Dendritic cell treated with granulocyte-macrophage colony-stimulating factor and Interleukin-4, amounts not matched to agents 40 ng/mL and 50 ng/mL, for 4 days (primary cell): ENCODE measurements around the gene HUNK.

Source experiments
- H3K27ac Mint-ChIP-seq: one replicate; pipeline ENCODE4 v1.8.0; 2022; ENCODE audit warnings: mild to moderate bottlenecking, mixed read lengths
- H3K27me3 Mint-ChIP-seq: one replicate; pipeline ENCODE4 v1.8.0; 2022; ENCODE audit warnings: mild to moderate bottlenecking, mixed read lengths
- H3K36me3 Mint-ChIP-seq: one replicate; pipeline ENCODE4 v1.8.0; 2022; ENCODE audit warnings: low read depth, mixed read lengths
- H3K4me1 Mint-ChIP-seq: one replicate; pipeline ENCODE4 v1.8.0; 2022; ENCODE audit warnings: low read depth, mixed read lengths
- H3K4me3 Mint-ChIP-seq: one replicate; pipeline ENCODE4 v1.8.0; 2022; ENCODE audit warnings: mild to moderate bottlenecking, moderate library complexity, mixed read lengths
- H3K9me3 Mint-ChIP-seq: one replicate; pipeline ENCODE4 v1.8.0; 2022; ENCODE audit warnings: mixed read lengths
- intact Hi-C: fragments of 100-400 bp; cut with micrococcal nuclease; formaldehyde crosslinking; loops from one replicate; pipeline ENCODE4 v1.15.0; 2022

The HUNK gene

GRCh38 chr21:31952828-31953227 lies 80.0 kb downstream of the HUNK start:
- no peak overlapping the region for H3K4me3 Mint-ChIP-seq
- no peaks in the 10 kb centered on the region for H3K27me3 Mint-ChIP-seq
- intact Hi-C loops, result no loop called here
- H3K36me3 Mint-ChIP-seq, result no peaks in the 10 kb centered on the region
- no peaks in the 10 kb centered on the region for H3K9me3 Mint-ChIP-seq
- no peak overlapping the region for H3K27ac Mint-ChIP-seq
- H3K4me1 Mint-ChIP-seq, result no peaks in the 10 kb centered on the region

- Mint-ChIP-seq H3K4me3 (no peak overlapping the region), H3K27me3 (no peaks in the 10 kb centered on the region), H3K9me3 (no peaks in the 10 kb centered on the region), H3K36me3 (no peaks in the 10 kb centered on the region), H3K27ac (no peak overlapping the region), H3K4me1 (no peaks in the 10 kb centered on the region)
- intact Hi-C loops, result no loop called here
Observed at GRCh38 chr21:31957631-31958030, 84.8 kb downstream of the HUNK start.

- Mint-ChIP-seq H3K4me3 (no peak overlapping the region), H3K36me3 (no peaks in the 10 kb centered on the region), H3K27ac (no peak overlapping the region), H3K9me3 (no peaks in the 10 kb centered on the region), H3K27me3 (no peaks in the 10 kb centered on the region), H3K4me1 (no peaks in the 10 kb centered on the region)
- intact Hi-C loops, result no loop called here
Observed at GRCh38 chr21:31959881-31960280, 87.1 kb downstream of the HUNK start.

GRCh38 chr21:31961027-31961426 lies 88.2 kb downstream of the HUNK start:
- Mint-ChIP-seq H3K27ac (no peak overlapping the region), H3K4me1 (no peaks in the 10 kb centered on the region), H3K36me3 (no peaks in the 10 kb centered on the region), H3K27me3 (no peaks in the 10 kb centered on the region), H3K9me3 (no peaks in the 10 kb centered on the region), H3K4me3 (no peak overlapping the region)
- intact Hi-C loops, result no loop called here

GRCh38 chr21:31961704-31962103 lies 88.9 kb downstream of the HUNK start:
- intact Hi-C loops, result no loop called here
- no peak overlapping the region for H3K4me3 Mint-ChIP-seq
- no peaks in the 10 kb centered on the region for H3K36me3 Mint-ChIP-seq
- no peaks in the 10 kb centered on the region for H3K9me3 Mint-ChIP-seq
- H3K27ac Mint-ChIP-seq, result no peak overlapping the region
- H3K27me3 Mint-ChIP-seq, result no peaks in the 10 kb centered on the region
- H3K4me1 Mint-ChIP-seq, result no peaks in the 10 kb centered on the region

GRCh38 chr21:31964692-31965091 lies 91.9 kb downstream of the HUNK start:
- no peaks in the 10 kb centered on the region for H3K36me3 Mint-ChIP-seq
- no peak overlapping the region for H3K27ac Mint-ChIP-seq
- H3K9me3 Mint-ChIP-seq, result no peaks in the 10 kb centered on the region
- H3K27me3 Mint-ChIP-seq, result no peaks in the 10 kb centered on the region
- intact Hi-C loops, result no loop called here
- no peaks in the 10 kb centered on the region for H3K4me1 Mint-ChIP-seq
- no peak overlapping the region for H3K4me3 Mint-ChIP-seq

- Mint-ChIP-seq H3K9me3 (no peaks in the 10 kb centered on the region), H3K4me3 (no peak overlapping the region), H3K27ac (no peak overlapping the region), H3K4me1 (no peaks in the 10 kb centered on the region), H3K27me3 (no peaks in the 10 kb centered on the region), H3K36me3 (no peaks in the 10 kb centered on the region)
- intact Hi-C loops, result no loop called here
Observed at GRCh38 chr21:31967334-31967733, 94.5 kb downstream of the HUNK start.

- intact Hi-C loops, result no loop called here
- Mint-ChIP-seq H3K36me3 (no peaks in the 10 kb centered on the region), H3K9me3 (no peaks in the 10 kb centered on the region), H3K4me3 (no peak overlapping the region), H3K27ac (no peak overlapping the region), H3K27me3 (peaks cover 7% of the 10 kb centered on the region), H3K4me1 (no peaks in the 10 kb centered on the region)
Observed at GRCh38 chr21:31972622-31973021, 99.8 kb downstream of the HUNK start.

GRCh38 chr21:31973402-31973944 lies 100.7 kb downstream of the HUNK start:
- Mint-ChIP-seq H3K4me1 (no peaks in the 10 kb centered on the region), H3K27me3 (peaks cover 9% of the 10 kb centered on the region), H3K9me3 (no peaks in the 10 kb centered on the region), H3K4me3 (no peak overlapping the region), H3K36me3 (no peaks in the 10 kb centered on the region), H3K27ac (no peak overlapping the region)
- intact Hi-C loops, result no loop called here

GRCh38 chr21:31974454-31974985 lies 101.7 kb downstream of the HUNK start:
- Mint-ChIP-seq H3K27ac (no peak overlapping the region), H3K36me3 (no peaks in the 10 kb centered on the region), H3K4me1 (no peaks in the 10 kb centered on the region), H3K9me3 (no peaks in the 10 kb centered on the region), H3K4me3 (no peak overlapping the region), H3K27me3 (peaks cover 9% of the 10 kb centered on the region)
- intact Hi-C loops, result no loop called here

- Mint-ChIP-seq H3K4me1 (no peaks in the 10 kb centered on the region), H3K27me3 (peaks cover 9% of the 10 kb centered on the region), H3K36me3 (no peaks in the 10 kb centered on the region), H3K27ac (no peak overlapping the region), H3K4me3 (no peak overlapping the region), H3K9me3 (no peaks in the 10 kb centered on the region)
- intact Hi-C loops, result no loop called here
Observed at GRCh38 chr21:31975491-31975890, 102.7 kb downstream of the HUNK start.

- Mint-ChIP-seq H3K27ac (no peak overlapping the region), H3K4me3 (no peak overlapping the region)
Observed at GRCh38 chr21:31977816-31978215, 105.0 kb downstream of the HUNK start.

GRCh38 chr21:31983120-31983519 lies 110.3 kb downstream of the HUNK start:
- intact Hi-C loops, result no loop called here
- no peaks in the 10 kb centered on the region for H3K36me3 Mint-ChIP-seq
- H3K4me1 Mint-ChIP-seq, result no peaks in the 10 kb centered on the region
- H3K9me3 Mint-ChIP-seq, result no peaks in the 10 kb centered on the region
- H3K27ac Mint-ChIP-seq, result no peak overlapping the region
- no peak overlapping the region for H3K4me3 Mint-ChIP-seq
- H3K27me3 Mint-ChIP-seq, result peaks cover 1% of the 10 kb centered on the region

More at GRCh38 chr21:31977816-31978215, 105.0 kb downstream of the HUNK start:
- peaks cover 9% of the 10 kb centered on the region for H3K27me3 Mint-ChIP-seq
- intact Hi-C loops, result no loop called here
- H3K36me3 Mint-ChIP-seq, result no peaks in the 10 kb centered on the region
- no peaks in the 10 kb centered on the region for H3K4me1 Mint-ChIP-seq
- H3K9me3 Mint-ChIP-seq, result no peaks in the 10 kb centered on the region

- Mint-ChIP-seq H3K4me1 (no peaks in the 10 kb centered on the region), H3K27me3 (no peaks in the 10 kb centered on the region), H3K27ac (no peak overlapping the region), H3K36me3 (no peaks in the 10 kb centered on the region), H3K4me3 (no peak overlapping the region), H3K9me3 (no peaks in the 10 kb centered on the region)
- intact Hi-C loops, result no loop called here
Observed at GRCh38 chr21:31983554-31983953, 110.7 kb downstream of the HUNK start.

- H3K36me3 Mint-ChIP-seq, result no peaks in the 10 kb centered on the region
- no peaks in the 10 kb centered on the region for H3K27me3 Mint-ChIP-seq
- H3K9me3 Mint-ChIP-seq, result no peaks in the 10 kb centered on the region
- no peaks in the 10 kb centered on the region for H3K4me1 Mint-ChIP-seq
- H3K4me3 Mint-ChIP-seq, result no peak overlapping the region
- intact Hi-C loops, result no loop called here
- H3K27ac Mint-ChIP-seq, result no peak overlapping the region
Observed at GRCh38 chr21:31985398-31985797, 112.6 kb downstream of the HUNK start.
